GM18520 (cell line): ENCODE results near the gene SH3RF1.
"Not testable (repeated sequence)": the region's sequence is repeated elsewhere in the genome, so short reads cannot be mapped to it uniquely, and the experiment has no call there.

Experiments used
- ATAC-seq: cut with Tn5 transposase; IDR thresholded peaks from one replicate; pipeline ENCODE4 v1.9.1; 2021; ENCODE audit not compliant: unreplicated experiment

Gene SH3RF1

GRCh38 chr4:169202878-169203277, 67.9 kb downstream of the SH3RF1 start:
- ATAC-seq = no peak

- ATAC-seq = no peak
Observed at GRCh38 chr4:169202145-169202699, 68.5 kb downstream of the SH3RF1 start.

GRCh38 chr4:169201222-169202144, 69.3 kb downstream of the SH3RF1 start:
- ATAC-seq = no peak

GRCh38 chr4:169200361-169201030, 70.3 kb downstream of the SH3RF1 start:
- ATAC-seq = no peak

DNA sequence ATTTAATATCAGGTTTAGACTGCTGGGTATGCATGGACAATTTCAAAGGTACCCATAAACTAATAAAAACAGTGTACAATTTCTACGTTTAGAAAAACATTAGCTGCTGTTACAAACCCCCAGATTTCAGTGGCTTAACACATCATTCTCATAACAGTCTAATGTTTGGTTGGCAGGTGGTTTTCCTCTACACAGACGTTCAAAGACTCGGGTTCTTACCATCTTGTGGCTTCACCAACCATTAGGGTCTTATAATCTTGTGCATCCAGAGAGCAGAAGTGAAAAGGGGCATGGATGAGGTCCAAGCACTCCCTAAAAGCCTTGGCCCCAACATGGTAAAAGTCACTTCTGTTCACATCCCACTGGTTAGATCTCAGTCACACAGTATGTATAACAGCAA, 71.6 kb downstream of the SH3RF1 start:
- ATAC-seq = no peak

GRCh38 chr4:169198167-169198566, 72.6 kb downstream of the SH3RF1 start:
- no peak for ATAC-seq

- ATAC-seq = not testable (repeated sequence)
Observed at GRCh38 chr4:169197206-169197605, 73.5 kb downstream of the SH3RF1 start.

DNA sequence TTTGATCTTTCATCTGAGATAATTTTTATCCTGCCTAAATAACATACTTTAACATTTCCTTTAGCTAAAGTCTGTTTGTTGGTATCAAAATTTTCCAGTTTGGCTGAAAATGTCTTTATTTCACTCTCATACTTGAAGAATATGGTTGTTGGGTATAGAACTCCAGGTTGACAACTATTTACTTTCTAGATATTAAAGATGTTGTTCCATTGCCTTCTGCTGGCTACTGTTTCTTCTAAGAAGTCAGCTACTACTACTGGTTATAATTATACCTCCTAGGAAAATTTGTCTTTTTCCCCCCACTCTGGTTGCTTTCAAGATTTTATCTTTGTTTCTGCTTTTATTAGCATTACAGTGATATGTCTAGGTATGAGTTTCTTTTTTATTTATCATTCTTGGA, 75.7 kb downstream of the SH3RF1 start:
- ATAC-seq = no peak

- not testable (repeated sequence) for ATAC-seq
Observed at GRCh38 chr4:169189968-169190367, 80.8 kb downstream of the SH3RF1 start.

DNA sequence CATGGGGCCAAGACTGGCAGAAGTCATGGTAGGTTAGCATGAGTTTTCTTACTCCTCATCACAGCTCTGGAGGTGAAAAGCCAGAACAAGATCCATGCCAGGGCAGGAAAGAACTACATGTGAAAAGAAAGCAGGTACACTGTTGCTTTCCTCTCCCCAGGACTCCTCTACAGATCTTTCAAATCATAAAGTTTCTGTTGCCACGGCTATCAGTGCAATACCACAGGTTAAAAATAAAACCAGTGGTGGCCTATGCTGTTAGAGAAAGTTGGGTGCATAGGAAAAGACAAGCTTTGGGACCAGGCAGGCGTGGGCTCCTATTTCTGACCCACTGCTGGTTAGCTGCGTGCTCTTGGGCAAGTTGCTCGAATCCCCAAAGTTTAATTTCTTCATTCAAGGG, 81.4 kb downstream of the SH3RF1 start:
- peak; percentile 73 for ATAC-seq

DNA sequence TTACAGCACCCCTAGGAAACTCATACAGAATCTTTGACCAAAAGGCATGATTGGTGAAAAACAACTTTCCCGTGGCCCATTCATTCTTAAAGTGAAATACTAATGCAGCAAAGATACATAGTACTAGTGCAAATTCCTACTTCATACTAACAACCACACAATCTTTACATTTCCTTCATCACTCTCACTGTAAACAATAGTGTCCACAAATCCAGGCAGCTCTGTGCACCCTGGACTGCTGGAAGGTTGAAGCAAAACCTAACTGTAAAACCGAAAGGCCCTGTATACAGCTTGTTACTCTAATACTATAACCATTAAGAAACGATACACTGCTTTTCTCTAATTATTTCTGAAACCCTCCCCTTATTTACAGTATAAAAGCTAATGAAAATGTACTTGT, 82.6 kb downstream of the SH3RF1 start:
- ATAC-seq = no peak

DNA sequence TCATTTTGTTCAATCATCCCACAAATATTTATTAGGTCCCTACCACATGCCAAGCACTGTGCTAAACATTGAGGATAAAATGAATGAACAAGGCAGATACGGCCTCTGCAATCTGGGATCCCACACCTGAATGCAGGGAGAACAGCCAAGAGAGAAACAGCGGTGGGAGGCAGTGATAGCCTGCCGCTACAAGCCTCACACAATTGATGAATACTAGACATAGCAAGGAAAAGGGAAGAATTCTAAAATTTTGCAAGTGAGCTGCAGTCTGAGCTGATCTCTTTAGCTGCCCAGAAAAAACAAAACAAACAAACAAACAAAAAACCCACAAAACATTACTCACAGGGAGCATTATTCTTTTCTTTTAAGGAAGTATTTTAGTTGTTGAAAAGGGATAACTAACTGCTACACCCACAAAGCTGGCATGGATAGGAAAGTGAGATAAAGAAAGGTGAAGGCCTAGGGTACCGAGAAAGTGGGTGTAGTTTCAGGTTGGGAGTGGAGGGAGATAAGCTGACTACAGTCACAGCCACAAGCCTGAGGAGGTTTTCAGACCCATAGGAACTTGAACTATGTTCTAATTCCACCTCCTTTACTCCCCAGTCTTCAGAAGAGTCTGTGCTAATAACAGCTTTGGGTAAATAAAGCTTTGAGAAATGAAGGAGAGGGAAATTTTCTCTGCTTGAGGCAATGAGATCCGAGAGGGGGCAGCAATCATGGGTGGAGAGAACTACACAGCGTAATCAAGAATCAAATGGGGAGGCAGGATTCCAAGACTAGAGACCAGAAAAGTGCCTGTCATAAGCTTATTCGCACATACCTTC, 85.4 kb downstream of the SH3RF1 start:
- no peak for ATAC-seq

DNA sequence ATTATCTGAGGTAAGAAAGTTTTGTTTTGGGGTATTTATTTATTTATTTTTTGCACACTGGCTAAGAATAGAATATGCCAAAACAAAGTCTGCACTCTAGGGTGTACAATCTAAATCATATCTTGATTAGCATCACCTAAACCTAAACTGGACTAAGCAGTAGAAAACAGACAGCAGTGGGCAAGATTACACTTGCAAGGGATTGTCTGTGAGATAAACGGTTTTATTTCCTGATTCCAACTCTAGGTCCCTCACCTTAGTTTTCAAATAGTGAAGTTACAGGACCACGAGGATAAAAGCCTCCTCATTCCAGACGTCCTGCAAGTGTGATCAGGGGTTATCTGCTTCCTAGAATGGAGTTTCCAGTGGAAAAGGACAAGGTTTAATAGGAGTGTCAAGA, 86.1 kb downstream of the SH3RF1 start:
- no peak for ATAC-seq

GRCh38 chr4:169184236-169184635, 86.5 kb downstream of the SH3RF1 start:
- no peak for ATAC-seq

DNA sequence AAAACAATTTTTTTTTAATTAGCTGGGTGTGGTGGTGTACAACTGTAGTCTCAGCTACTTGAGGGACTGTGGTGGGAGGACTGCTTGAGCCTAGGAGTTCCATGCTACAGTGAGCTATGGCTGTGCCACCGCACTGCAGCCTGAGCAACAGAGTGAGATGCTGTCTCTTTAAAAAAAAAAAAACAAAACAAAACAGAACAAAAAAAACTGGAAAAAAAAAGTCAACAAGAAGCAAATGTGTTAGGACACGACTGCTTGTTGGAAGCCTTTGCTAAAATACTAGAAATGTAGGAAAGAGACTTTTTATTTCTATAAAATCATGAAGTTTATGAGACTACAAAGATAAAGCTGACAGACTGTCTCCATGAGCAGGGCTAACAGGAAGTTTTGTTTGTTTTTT, 87.2 kb downstream of the SH3RF1 start:
- no peak for ATAC-seq

GRCh38 chr4:169179609-169180521, 90.9 kb downstream of the SH3RF1 start:
- no peak for ATAC-seq

DNA sequence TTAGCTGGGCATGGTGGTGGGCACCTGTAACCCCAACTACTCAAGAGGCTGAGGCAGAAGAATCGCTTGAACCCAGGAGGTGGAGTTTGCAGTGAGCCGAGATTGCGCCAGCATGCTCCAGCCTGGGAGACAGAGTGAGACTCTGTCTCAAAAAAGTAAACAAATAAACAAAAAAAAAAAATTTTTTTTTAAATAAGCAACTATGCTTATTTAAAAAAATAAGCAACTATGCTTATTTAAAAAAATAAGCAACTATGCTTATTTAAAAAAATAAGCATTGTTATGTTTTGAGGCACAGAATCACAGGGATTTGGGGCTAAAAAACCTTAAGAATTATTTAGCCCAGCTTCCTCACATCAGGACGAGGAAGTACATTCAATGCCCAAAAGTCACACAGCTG, 92.7 kb downstream of the SH3RF1 start:
- not testable (repeated sequence) for ATAC-seq

GRCh38 chr4:169175476-169175875, 95.3 kb downstream of the SH3RF1 start:
- ATAC-seq = no peak

- ATAC-seq = no peak
Observed at GRCh38 chr4:169175035-169175434, 95.7 kb downstream of the SH3RF1 start.

- no peak for ATAC-seq
Observed at GRCh38 chr4:169174247-169174646, 96.5 kb downstream of the SH3RF1 start.
